ENCODE measurements around the gene STAT5A.
"Not testable (repeated sequence)": the region's sequence is repeated elsewhere in the genome, so short reads cannot be mapped to it uniquely, and the experiment has no call there.

STAT5A gene

GRCh38 chr17:42316755-42317154 is 28.5 kb downstream of the STAT5A start:
- ChIA-PET CTCF (interaction anchor here (0.6 to 22.0 kb wide), 2 partner anchors 48 to 87 kb away, joined by 6 to 378 read pairs; no protein-coding TSS in a partner anchor), POLR2A (no interaction called here)
- Histone ChIP-seq H3K4me3 (ENCODE audit: low read depth, low read length) (no peak overlapping the region), H3K36me3 (ENCODE audit: control insufficient read depth in 2 of 2, insufficient read depth in 1 of 2, low read length in 2 of 2) (peaks cover 21 to 64% of the 10 kb centered on the region in 2 experiments), H3K4me1 (ENCODE audit: control insufficient read depth, insufficient read depth, low read length) (peaks cover 2% of the 10 kb centered on the region), H3K27ac (ENCODE audit: extremely low read depth, low read depth, low read length) (no peak overlapping the region), H3K9me3 (ENCODE audit: control insufficient read depth, insufficient read depth, low read depth, low read length) (no peaks in the 10 kb centered on the region)
- no peak for TF ChIP-seq ZNF155 (tag by site-specific recombination; IDR thresholded peaks at IDR 0.05)
- TF ChIP-seq GLIS1 (tag by site-specific recombination; IDR thresholded peaks at IDR 0.05): no peak
- no peak for TF ChIP-seq ZNF555 (tag by site-specific recombination; conservative IDR thresholded peaks at IDR 0.05)
- TF ChIP-seq ZBTB6 (tag by site-specific recombination; IDR thresholded peaks at IDR 0.05): no peak
- TF ChIP-seq ZFP37 (tag by site-specific recombination; IDR thresholded peaks at IDR 0.05): no peak
- TF ChIP-seq ZNF48 (tag by site-specific recombination; IDR thresholded peaks at IDR 0.05): no peak
- TF ChIP-seq ZNF843 (tag by site-specific recombination; IDR thresholded peaks at IDR 0.05): no peak
- no peak for TF ChIP-seq KLF8 (tag by site-specific recombination; IDR thresholded peaks at IDR 0.05)
- TF ChIP-seq ZNF624 (tag by site-specific recombination; IDR thresholded peaks at IDR 0.05): no peak
- TF ChIP-seq KLF7 (tag by site-specific recombination; IDR thresholded peaks at IDR 0.05; ENCODE audit: borderline replicate concordance): no peak
- TF ChIP-seq PRDM1 (tag by site-specific recombination; IDR thresholded peaks at IDR 0.05): no peak
- no peak for TF ChIP-seq ZNF133 (tag by site-specific recombination; IDR thresholded peaks at IDR 0.05)
- TF ChIP-seq ZSCAN5A (tag by site-specific recombination; IDR thresholded peaks at IDR 0.05): no peak

GRCh38 chr17:42317266-42317845 is 29.1 kb downstream of the STAT5A start:
- Histone ChIP-seq H3K36me3 (ENCODE audit: control insufficient read depth in 2 of 2, insufficient read depth in 1 of 2, low read length in 2 of 2) (peaks cover 21 to 70% of the 10 kb centered on the region in 2 experiments), H3K4me1 (ENCODE audit: control insufficient read depth, insufficient read depth, low read length) (peaks cover 2% of the 10 kb centered on the region; the same call in 1 of the 2 replicates), H3K27ac (ENCODE audit: extremely low read depth, low read depth, low read length) (no peak overlapping the region), H3K4me3 (ENCODE audit: low read depth, low read length) (no peak overlapping the region), H3K9me3 (ENCODE audit: control insufficient read depth, insufficient read depth, low read depth, low read length) (no peaks in the 10 kb centered on the region)
- ChIA-PET CTCF (interaction anchor here (0.6 to 22.0 kb wide), 3 partner anchors 49 to 86 kb away, joined by 3 to 378 read pairs (median 6); no protein-coding TSS in a partner anchor), POLR2A (no interaction called here)
- TF ChIP-seq ZNF114 (tag by site-specific recombination; IDR thresholded peaks at IDR 0.05) (no peak), ZSCAN4 (tag by site-specific recombination; IDR thresholded peaks at IDR 0.05) (no peak)

- H3K4me1 ChIP-seq (ENCODE audit: control insufficient read depth, insufficient read depth, low read length); POLR2A ChIA-PET: not testable (repeated sequence)
- CTCF ChIA-PET: interaction anchor here (0.6 to 22.0 kb wide), 4 partner anchors 54 to 209 kb away, joined by 3 to 378 read pairs (median 5); no protein-coding TSS in a partner anchor
These were observed 29.7 kb downstream of the STAT5A start for GRCh38 chr17:42317967-42318366.

More at GRCh38 chr17:42317967-42318366, 29.7 kb downstream of the STAT5A start:
- H3K27ac ChIP-seq (ENCODE audit: extremely low read depth, low read depth, low read length); H3K9me3 ChIP-seq (ENCODE audit: control insufficient read depth, insufficient read depth, low read depth, low read length); H3K4me3 ChIP-seq (ENCODE audit: low read depth, low read length): not testable (repeated sequence)
- H3K36me3 ChIP-seq (ENCODE audit: control insufficient read depth in 2 of 2, insufficient read depth in 1 of 2, low read length in 2 of 2): peaks cover 21 to 73% of the 10 kb centered on the region in 2 experiments
